Left ventricle myocardium superior (tissue), 1 donor: ENCODE data around the gene ASCC3. TPM values are rescaled to one million over a fixed set of nuclear protein-coding genes. Genes with fewer than 3 reads are reported as not detected.

ENCODE experiments used
- ATAC-seq: fragments of 200-7000 bp; cut with Tn5 transposase; one replicate; pipeline ENCODE4 v1.9.1; 2020; ENCODE audit warnings: mild to moderate bottlenecking, moderate library complexity
- DNase-seq: peaks from one replicate; pipeline ENCODE4 v3.0.0-alpha.2; 2020
- intact Hi-C: fragments of 100-400 bp; cut with micrococcal nuclease; formaldehyde crosslinking; loops from one replicate; pipeline ENCODE4 v1.11.0; 2022
- total RNA-seq: library from RNA; stranded (reverse); fragmentation: NEBNext Ultra II Directional; extraction: Animal tissue kit (Norgen Biotek cat#: 25700); gene quantifications from one replicate; pipeline ENCODE4 v1.2.1, GENCODE V29; 2021
- donor health status: DM: no; HTN: yes; CAD: no; lungs with severe emphysema.

Gene ASCC3
- total RNA-seq, 1 donor from 2014 or later = 14.2 TPM

- ATAC-seq (no peak), DNase-seq (no peak)
- intact Hi-C loops = no loop called here
Measured at GRCh38 chr6:100559859-100560258, 321.3 kb downstream of the ASCC3 start.

DNA sequence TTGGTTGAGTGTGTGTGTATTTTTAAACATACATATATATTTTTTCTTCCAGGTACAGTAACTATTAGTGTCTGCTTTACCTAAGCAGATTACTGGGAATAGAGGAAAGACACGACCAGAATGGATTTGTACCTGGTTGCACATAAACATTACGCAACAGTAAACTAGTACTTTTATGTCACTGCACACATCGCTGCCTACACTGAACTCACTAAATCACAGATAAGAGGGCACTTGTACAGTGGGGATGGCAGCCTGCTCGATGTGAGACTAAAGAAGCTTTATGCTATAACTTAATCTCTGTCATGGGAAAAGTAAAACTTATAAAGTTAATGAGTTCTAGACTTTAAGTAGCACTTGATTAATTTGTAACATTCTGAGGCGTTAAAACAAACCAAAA lies 326.9 kb downstream of the ASCC3 start:
- ATAC-seq (no peak), DNase-seq (no peak)
- intact Hi-C loops = no loop called here

DNA sequence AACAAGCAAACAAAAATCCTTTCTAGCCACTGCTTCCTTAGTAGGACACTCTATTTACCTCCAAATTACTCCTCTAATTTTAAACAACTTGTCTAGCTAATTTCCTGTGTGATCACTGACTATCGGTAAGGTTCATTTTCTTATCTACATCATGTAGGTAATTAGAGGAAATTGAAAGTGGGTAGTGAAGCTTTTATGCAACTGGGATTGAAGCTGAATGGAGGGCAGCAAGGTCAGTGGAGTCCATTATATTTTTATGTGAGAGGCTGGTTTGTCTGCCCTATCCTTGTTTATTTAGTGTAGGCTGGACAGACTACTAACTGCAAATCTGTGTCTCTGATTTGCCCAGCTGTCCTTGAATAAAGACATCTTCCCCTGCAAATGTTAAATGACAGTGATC lies 327.9 kb downstream of the ASCC3 start:
- DNase-seq = no peak
- ATAC-seq = no peak
- intact Hi-C loops = no loop called here

DNA sequence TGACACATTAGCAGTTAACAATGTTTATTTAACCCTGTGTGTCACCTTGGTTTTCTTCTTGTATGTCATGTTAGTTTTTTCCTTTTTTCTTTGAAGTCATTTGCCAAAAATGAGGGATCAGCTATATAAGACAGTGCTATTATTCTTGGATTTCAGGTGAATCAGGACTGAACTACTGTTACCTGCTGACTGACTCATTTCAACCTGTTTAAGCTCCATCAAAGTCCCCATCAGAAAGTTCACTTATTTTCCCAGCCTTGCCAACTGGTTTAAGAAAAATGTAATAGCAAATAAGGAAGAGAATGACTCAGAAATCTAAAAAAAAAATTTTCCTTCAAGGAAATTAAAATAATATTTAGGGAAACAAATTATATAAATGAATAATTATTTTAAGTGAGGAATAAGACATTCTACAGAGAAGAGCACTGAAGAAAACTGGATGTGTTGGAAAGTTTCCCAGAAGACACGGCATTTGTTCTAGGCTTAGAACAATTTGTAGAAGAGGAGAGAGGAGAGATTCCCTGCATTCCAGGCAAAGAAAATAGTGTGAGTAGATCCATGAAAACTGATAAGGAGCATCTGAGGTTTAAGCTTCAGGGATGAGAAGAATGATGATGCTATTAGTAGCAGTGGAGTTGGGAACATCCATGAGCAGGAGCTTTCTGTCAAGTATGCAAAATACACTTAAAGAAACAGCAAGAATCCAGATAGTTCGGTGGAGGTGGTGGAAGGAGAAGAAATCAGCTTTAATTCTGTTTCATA lies 331.5 kb downstream of the ASCC3 start:
- ATAC-seq (no peak), DNase-seq (no peak)
- intact Hi-C loops = no loop called here

DNA sequence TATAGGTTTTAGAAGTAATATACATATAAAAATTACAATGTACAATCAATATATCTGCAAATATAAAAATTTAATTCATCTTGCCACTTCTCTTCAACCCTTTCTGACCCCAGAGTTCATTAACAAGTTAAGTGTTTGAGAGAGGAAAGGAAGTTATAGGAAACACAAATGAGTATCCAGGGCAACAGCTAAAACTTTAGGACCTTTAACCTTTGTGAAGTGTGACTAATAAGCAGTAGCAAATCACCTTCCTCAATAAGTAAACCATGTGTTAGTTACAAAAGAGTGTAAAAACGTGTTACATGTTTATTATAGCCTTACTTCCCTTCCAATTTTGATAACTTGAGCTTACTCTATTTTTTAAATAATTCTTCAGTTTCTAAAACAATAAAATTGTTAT lies 343.0 kb downstream of the ASCC3 start:
- ATAC-seq = no peak

DNA sequence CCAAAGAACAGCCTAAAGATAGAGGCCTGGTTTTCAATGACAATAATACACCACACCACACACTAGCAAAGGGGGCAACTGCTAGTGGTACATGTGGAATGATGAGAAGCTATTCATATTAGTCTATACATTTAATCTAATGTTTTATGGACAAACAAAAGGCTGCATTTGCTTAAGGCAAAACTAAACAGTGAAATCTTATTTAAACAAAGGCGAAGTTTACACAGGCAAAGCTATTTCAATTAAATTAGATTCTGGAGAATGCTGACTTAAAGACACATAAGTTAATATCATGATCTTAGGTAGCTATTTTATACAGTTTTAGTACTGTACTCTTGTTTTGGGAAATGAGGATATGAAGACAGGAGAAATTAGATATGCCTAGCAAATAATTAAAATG lies 362.5 kb downstream of the ASCC3 start:
- DNase-seq = no peak
- ATAC-seq = no peak
- intact Hi-C loops = no loop called here

More for the DNA sequence above, 343.0 kb downstream of the ASCC3 start:
- intact Hi-C loops = no loop called here
- DNase-seq = no peak

DNA sequence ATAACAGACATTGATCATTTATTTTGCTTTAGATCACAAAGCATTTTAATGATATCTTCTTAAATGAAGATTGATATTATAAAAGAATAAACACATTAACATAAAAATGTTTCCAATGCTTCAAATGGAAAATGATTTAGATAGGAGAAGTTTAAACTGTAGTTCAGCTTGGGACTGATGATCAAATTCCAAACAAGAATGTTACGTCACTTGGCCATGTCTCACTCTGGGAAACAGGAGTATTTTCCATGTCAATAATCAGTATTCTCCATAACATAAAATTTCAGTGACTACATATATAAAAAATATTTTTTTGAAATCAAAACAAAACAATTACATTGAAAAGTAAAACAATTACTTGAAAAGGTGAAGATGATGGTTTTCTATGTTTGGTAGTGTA lies 363.5 kb downstream of the ASCC3 start:
- intact Hi-C loops = no loop called here
- DNase-seq (no peak), ATAC-seq (no peak)

GRCh38 chr6:100517106-100517505 lies 364.0 kb downstream of the ASCC3 start:
- intact Hi-C loops = no loop called here
- DNase-seq = no peak
- ATAC-seq = no peak

DNA sequence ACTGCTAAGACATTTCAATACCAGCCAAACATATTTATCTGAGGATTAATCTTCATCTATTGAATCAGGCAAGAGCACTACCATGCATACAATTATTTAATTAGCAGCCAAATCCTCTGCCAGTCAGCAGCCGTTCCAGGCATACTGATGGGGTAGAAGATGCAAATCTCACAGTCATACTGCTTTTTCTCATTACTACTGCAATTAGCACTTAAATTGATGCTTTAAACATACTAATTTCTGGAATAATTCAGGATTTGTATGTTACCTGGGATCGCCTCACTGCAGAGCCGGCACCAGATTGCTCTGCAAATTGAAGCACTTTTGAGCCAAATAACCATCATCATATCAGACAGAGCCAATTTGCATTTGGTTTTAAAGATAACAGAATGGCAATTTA lies 366.5 kb downstream of the ASCC3 start:
- intact Hi-C loops = no loop called here
- DNase-seq (no peak), ATAC-seq (no peak)

- ATAC-seq (no peak), DNase-seq (no peak)
- intact Hi-C loops = no loop called here
Measured at GRCh38 chr6:100512203-100512862, 368.8 kb downstream of the ASCC3 start.

- intact Hi-C loops = no loop called here
- DNase-seq (no peak), ATAC-seq (no peak)
Measured at GRCh38 chr6:100509101-100509500, 372.0 kb downstream of the ASCC3 start.

DNA sequence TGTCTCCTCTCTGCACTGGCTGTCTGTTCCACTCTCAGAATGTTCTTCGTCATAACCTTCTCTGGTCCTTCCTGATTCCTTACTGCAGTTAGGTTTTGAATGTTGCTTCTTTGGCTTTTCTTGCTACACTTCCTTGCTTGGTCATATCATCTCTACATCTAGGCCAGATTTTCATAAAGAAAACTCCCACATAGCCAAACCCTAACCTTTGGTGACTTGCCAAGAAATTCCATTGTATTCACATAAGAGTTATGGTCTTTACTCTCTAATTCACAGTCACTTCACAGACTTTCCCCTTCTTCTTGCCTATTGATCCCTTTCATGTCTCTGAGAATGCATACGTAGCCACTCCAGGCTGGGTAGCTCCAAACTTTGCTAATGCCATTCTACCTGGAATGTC lies 374.5 kb downstream of the ASCC3 start:
- intact Hi-C loops = no loop called here
- ATAC-seq (no peak), DNase-seq (no peak)

- peak; percentile 43 for ATAC-seq
- intact Hi-C loops = no loop called here
- DNase-seq = no peak
Measured at GRCh38 chr6:100504786-100505737, 376.1 kb downstream of the ASCC3 start.

DNA sequence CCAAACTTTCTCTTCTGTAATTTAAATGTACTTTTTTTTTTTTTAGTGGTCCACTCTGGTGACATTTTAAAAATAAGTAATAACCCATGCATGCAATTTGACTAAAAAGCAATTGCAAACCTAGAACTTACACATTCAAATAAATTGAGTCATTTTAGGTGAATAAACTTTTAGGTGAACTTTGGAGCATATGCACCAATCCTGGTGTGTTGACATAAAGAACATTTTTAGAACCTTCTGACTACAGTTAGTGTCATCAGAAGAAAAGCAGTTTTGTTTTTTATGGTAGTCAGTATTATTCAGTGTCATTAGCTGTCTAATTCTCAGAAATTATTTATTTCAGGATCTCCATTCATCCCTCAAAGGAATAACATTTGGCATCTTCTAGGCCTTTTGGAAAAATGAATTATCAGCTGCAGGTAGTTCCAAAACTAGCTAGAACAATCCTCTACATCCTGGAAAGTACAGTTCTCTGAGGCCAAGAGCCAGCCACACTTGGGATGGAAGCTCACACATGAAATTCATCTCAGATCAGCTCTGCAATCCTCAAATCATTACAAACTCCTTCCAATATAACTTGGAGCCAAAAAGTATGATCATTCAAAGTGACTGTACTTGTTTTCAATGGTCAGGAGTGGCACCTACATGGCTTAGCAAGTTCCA lies 378.0 kb downstream of the ASCC3 start:
- no peak for DNase-seq
- intact Hi-C loops = no loop called here
- ATAC-seq = no peak

- ATAC-seq (no peak), DNase-seq (no peak)
- intact Hi-C loops = no loop called here
Measured at GRCh38 chr6:100493206-100493888, 387.8 kb downstream of the ASCC3 start.

DNA sequence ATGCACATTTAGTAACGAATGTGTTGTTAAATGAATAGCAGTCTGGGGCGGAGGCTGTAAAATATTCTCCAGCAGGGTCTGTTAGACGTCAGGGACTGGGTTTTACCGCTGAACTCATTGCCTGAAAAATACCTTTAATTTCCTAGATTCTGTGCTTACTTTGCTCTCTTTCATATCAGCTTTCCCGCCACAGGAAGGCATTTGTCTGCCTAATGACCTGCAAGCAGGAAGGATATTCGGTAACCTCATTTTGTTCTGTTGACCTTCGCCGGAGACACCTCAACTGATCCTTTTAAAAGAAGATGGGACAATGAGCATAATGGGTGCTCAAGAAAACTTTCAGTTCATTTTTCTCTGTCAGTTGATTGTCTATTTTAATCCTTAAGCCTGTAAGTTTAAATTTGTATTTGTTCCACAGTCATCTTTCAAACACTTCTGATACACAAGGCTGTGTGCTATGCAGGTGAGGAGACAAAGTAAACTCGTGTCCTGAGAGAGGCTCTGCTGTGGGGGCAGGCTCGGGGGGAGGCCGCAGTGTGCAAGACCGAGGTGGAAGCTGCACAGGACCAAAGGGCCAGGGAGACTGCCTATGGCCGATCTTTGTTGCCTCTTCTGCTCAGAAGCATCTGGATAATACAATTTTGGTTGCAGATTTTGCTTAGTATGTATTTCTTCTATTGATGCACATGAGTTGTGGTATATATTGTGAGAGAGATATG lies 389.0 kb downstream of the ASCC3 start:
- DNase-seq = no peak
- intact Hi-C loops = no loop called here
- ATAC-seq = no peak

- intact Hi-C loops = no loop called here
- DNase-seq = no peak
- ATAC-seq = no peak
Measured at GRCh38 chr6:100490065-100490464, 391.1 kb downstream of the ASCC3 start.

- ATAC-seq (no peak), DNase-seq (no peak)
- intact Hi-C loops = loop anchor here (10.0 kb wide), 1 partner anchor 373 kb away; no protein-coding TSS in a partner anchor
Measured at GRCh38 chr6:100488244-100488643, 392.9 kb downstream of the ASCC3 start.
